ENCODE results near the gene GIT1. TPM values are rescaled to one million over a fixed set of nuclear protein-coding genes. Genes with fewer than 3 reads are reported as not detected.

GIT1 gene
- total RNA-seq: 10 to 100 TPM; 32.8 to 54.9 TPM

- no peaks in the 10 kb centered on the region for H3K36me3 ChIP-seq
- no peak for TF ChIP-seq CTCF (IDR thresholded peaks at IDR 0.05)
- peak within 1 kb of the TSS; percentile 88 for H3K4me3 ChIP-seq
- no peaks in the 10 kb centered on the region for H3K27me3 ChIP-seq
- peak; percentile 84 for DNase-seq
- H3K9me3 ChIP-seq: no peaks in the 10 kb centered on the region
- H3K4me1 ChIP-seq: peaks cover 50% of the 10 kb centered on the region
- intact Hi-C loops (cut with DNase I): no loop called here
- H3K27ac ChIP-seq: peak within 1 kb of the TSS; percentile 77
- peak within 1 kb of the TSS; percentile 85 for H3K9ac ChIP-seq (ENCODE audit: low read depth in 2 of 2, low read length in 2 of 2)
Observed at GRCh38 chr17:29589524-29590410, at the start of gene GIT1. Gene GIT1, minus strand, starts transcription at chr17:29589648. Its CDS starts 270 bp downstream, at chr17:29589378.

- intact Hi-C loops (cut with DNase I): no loop called here
- no peaks in the 10 kb centered on the region for H3K9me3 ChIP-seq
- H3K27ac ChIP-seq: no peak overlapping the region
- no peak for TF ChIP-seq CTCF (IDR thresholded peaks at IDR 0.05)
- no peaks in the 10 kb centered on the region for H3K27me3 ChIP-seq
- no peak for DNase-seq
- no peaks in the 10 kb centered on the region for H3K4me1 ChIP-seq
- no peak overlapping the region for H3K9ac ChIP-seq (ENCODE audit: low read depth in 2 of 2, low read length in 2 of 2)
- peaks cover 8% of the 10 kb centered on the region for H3K36me3 ChIP-seq
- H3K4me3 ChIP-seq: no peak overlapping the region
Observed at GRCh38 chr17:29633886-29634285, 44.4 kb upstream of the GIT1 start.

- no peaks in the 10 kb centered on the region for H3K27me3 ChIP-seq
- H3K4me3 ChIP-seq: no peak overlapping the region
- no peak overlapping the region for H3K27ac ChIP-seq
- no peak overlapping the region for H3K9ac ChIP-seq (ENCODE audit: low read depth in 2 of 2, low read length in 2 of 2)
- intact Hi-C loops (cut with DNase I): no loop called here
- H3K4me1 ChIP-seq: no peaks in the 10 kb centered on the region
- peaks cover 3% of the 10 kb centered on the region for H3K36me3 ChIP-seq
- no peak for DNase-seq
- no peaks in the 10 kb centered on the region for H3K9me3 ChIP-seq
- no peak for TF ChIP-seq CTCF (IDR thresholded peaks at IDR 0.05)
Observed at GRCh38 chr17:29630630-29631193, 41.3 kb upstream of the GIT1 start.

- Histone ChIP-seq H3K9ac (ENCODE audit: low read depth in 2 of 2, low read length in 2 of 2) (no peak overlapping the region), H3K36me3 (peaks cover 3% of the 10 kb centered on the region), H3K9me3 (no peaks in the 10 kb centered on the region), H3K4me1 (no peaks in the 10 kb centered on the region), H3K4me3 (no peak overlapping the region), H3K27ac (no peak overlapping the region), H3K27me3 (no peaks in the 10 kb centered on the region)
- intact Hi-C loops (cut with DNase I): no loop called here
- no peak for DNase-seq
- TF ChIP-seq CTCF (IDR thresholded peaks at IDR 0.05): no peak
Observed at GRCh38 chr17:29629839-29630238, 40.4 kb upstream of the GIT1 start.

- DNase-seq: no peak
- intact Hi-C loops (cut with DNase I): no loop called here
- H3K4me1 ChIP-seq: no peaks in the 10 kb centered on the region
- no peak overlapping the region for H3K27ac ChIP-seq
- no peak overlapping the region for H3K4me3 ChIP-seq
- H3K9ac ChIP-seq (ENCODE audit: low read depth in 2 of 2, low read length in 2 of 2): no peak overlapping the region
- H3K9me3 ChIP-seq: no peaks in the 10 kb centered on the region
- TF ChIP-seq CTCF (IDR thresholded peaks at IDR 0.05): no peak
- peaks cover 3% of the 10 kb centered on the region for H3K36me3 ChIP-seq
- no peaks in the 10 kb centered on the region for H3K27me3 ChIP-seq
Observed at GRCh38 chr17:29628644-29629043, 39.2 kb upstream of the GIT1 start.

All from colonic mucosa (tissue), 4 donors.